Mesothelial cell of epicardium (in vitro differentiated cells): ENCODE results near the gene ALG14. TPM values are rescaled to one million over a fixed set of nuclear protein-coding genes. Genes with fewer than 3 reads are reported as not detected.

Source experiments
- DNase-seq, 2 experiments: peaks; one replicate each; pipeline ENCODE4 v3.0.0; 2021; ENCODE audit warnings: low spot score in 2 of 2; ENCODE audit not compliant: unreplicated experiment in 2 of 2
- H3K27ac Mint-ChIP-seq: 2 replicates; pipeline ENCODE4 v1.8.0; 2021; ENCODE audit warnings: mixed read lengths
- H3K27me3 Mint-ChIP-seq: 2 replicates; pipeline ENCODE4 v1.8.0; 2021; ENCODE audit warnings: low read depth, mixed read lengths
- H3K36me3 Mint-ChIP-seq: 2 replicates; pipeline ENCODE4 v1.8.0; 2021; ENCODE audit warnings: mixed read lengths
- H3K4me1 Mint-ChIP-seq: 2 replicates; pipeline ENCODE4 v1.8.0; 2021; ENCODE audit warnings: mixed read lengths
- H3K4me3 Mint-ChIP-seq: 2 replicates; pipeline ENCODE4 v1.8.0; 2021; ENCODE audit warnings: mild to moderate bottlenecking, moderate library complexity, mixed read lengths
- H3K9me3 Mint-ChIP-seq: 2 replicates; pipeline ENCODE4 v1.8.0; 2021; ENCODE audit warnings: mixed read lengths
- total RNA-seq: library from RNA; stranded (reverse); gene quantifications from 3 replicates; pipeline ENCODE4 v1.2.1, GENCODE V29; 2021
- TF ChIP-seq, protein P1 (sequence below): fragments of 200-600 bp; sonication (generic); IDR thresholded peaks from one replicate; pipeline ENCODE4 v1.5.0; 2021; ENCODE audit warnings: antibody characterized with exemption; ENCODE audit not compliant: unreplicated experiment

The ALG14 gene
- total RNA-seq = 3.8 to 5.3 TPM (median 5.0 TPM) in 3 replicates

DNA sequence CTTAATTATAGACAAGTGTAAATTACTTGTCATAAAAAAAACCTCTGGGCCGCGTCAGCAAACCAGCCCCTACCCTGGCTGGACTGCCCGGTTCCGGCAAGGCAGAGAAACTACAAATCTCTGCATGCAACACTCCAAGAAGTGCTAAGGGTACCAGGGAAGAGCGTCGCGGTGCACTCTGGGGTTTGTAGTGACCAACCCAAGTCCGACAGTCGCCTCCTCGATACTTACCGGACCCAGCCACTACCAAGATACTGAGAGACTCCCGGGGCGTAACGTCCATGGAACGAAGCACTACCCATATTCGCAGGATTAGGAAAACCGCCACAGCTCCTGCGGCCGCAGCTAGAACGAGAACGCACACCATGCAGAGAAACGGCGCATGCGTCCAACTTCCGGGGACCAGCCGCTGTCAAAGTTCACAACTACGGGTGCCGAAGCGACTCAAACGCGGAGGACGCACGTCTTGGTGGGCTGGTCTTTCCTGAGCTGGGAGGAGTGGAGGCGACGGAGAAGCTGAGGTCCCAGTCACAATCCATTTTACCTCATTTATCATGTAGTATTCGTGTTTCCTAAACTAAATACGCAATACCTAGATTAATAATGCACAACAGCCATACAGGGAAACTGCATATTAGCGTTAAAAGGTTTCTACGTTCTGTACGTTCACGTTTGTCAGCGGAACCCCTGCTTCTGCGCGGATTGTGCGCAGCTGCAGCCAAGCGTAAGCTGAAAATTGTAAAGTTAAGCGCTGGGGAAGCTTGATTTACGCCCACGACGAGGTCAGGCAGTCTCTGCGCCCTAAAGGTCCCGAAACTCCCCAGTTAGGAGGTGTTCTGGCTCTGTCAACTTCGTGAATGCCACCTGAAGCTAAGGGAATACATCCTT lies at the start of gene ALG14:
Gene ALG14, minus strand, starts transcription at position 420 of the 888 bp plus-strand sequence. Its CDS starts 53 bp downstream, at position 367.
- Mint-ChIP-seq H3K9me3 (no peaks in the 10 kb centered on the region), H3K27ac (peak within 1 kb of the TSS; percentile 98), H3K4me3 (peak within 1 kb of the TSS; percentile 97), H3K36me3 (peaks cover 2% of the 10 kb centered on the region), H3K4me1 (peaks cover 11% of the 10 kb centered on the region), H3K27me3 (no peaks in the 10 kb centered on the region)
- DNase-seq = peak; percentile 86 to 92
- TF ChIP-seq, protein P1, sequence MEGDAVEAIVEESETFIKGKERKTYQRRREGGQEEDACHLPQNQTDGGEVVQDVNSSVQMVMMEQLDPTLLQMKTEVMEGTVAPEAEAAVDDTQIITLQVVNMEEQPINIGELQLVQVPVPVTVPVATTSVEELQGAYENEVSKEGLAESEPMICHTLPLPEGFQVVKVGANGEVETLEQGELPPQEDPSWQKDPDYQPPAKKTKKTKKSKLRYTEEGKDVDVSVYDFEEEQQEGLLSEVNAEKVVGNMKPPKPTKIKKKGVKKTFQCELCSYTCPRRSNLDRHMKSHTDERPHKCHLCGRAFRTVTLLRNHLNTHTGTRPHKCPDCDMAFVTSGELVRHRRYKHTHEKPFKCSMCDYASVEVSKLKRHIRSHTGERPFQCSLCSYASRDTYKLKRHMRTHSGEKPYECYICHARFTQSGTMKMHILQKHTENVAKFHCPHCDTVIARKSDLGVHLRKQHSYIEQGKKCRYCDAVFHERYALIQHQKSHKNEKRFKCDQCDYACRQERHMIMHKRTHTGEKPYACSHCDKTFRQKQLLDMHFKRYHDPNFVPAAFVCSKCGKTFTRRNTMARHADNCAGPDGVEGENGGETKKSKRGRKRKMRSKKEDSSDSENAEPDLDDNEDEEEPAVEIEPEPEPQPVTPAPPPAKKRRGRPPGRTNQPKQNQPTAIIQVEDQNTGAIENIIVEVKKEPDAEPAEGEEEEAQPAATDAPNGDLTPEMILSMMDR = no peak

DNA sequence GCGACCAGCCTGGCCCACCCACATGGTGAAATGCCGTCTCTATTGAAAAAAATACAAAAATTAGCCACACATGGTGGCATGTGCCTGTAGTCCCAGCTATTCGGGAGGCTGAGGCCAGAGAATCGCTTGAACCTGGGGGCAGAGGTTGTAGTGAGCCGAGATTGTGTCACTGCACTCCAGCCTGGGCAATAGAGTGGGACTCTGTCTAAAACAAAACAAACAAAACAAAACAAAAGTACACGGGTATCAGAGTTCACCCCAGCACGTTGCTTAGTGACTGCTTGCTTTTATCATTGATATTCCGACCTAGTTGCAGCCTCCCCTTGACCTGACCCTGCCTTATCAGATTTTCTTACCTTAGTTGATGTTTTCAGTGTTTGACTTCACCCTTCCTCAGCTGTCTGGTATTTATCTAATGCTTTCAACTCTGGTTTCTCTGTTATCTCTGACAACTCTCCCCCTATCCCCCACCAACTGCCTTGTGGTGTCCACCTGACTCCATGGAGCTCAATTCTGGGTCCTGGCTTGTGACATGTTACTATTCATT lies 49.5 kb upstream of the ALG14 start:
- no peaks in the 10 kb centered on the region for H3K9me3 Mint-ChIP-seq
- H3K27me3 Mint-ChIP-seq = peaks cover 23% of the 10 kb centered on the region
- no peak overlapping the region for H3K4me3 Mint-ChIP-seq
- no peak overlapping the region for H3K27ac Mint-ChIP-seq
- DNase-seq = no peak
- H3K36me3 Mint-ChIP-seq = no peaks in the 10 kb centered on the region
- TF ChIP-seq, protein P1 = no peak
- H3K4me1 Mint-ChIP-seq = peaks cover 21% of the 10 kb centered on the region

- Mint-ChIP-seq H3K27ac (no peak overlapping the region), H3K4me3 (no peak overlapping the region), H3K36me3 (no peaks in the 10 kb centered on the region), H3K9me3 (no peaks in the 10 kb centered on the region), H3K27me3 (peaks cover 25% of the 10 kb centered on the region), H3K4me1 (peaks cover 33% of the 10 kb centered on the region)
- TF ChIP-seq, protein P1 = no peak
- no peak for DNase-seq
These were observed 46.5 kb upstream of the ALG14 start for GRCh38 chr1:95119273-95119672.

DNA sequence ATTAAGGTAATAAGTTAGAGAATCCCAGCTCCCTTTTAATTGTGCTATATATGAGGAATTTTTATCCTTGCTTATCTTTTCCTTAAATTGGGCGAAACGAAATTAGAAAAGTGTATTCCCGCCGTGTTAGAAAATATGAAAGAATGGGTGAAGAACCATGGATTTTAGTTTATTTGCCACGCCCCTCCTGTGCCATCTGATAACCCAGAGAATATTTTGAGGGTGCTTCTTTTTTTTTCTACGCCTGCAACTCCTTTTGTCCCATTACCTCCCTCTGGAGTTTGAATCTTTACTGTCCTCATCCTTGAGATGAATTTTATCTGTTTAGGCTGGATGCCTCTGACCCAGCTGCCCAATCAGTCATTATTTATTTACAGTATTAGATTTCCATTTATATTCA lies 46.0 kb upstream of the ALG14 start:
- TF ChIP-seq, protein P1 = no peak
- Mint-ChIP-seq H3K4me1 (peaks cover 33% of the 10 kb centered on the region), H3K4me3 (peak overlapping the region; percentile 81), H3K27ac (no peak overlapping the region), H3K36me3 (no peaks in the 10 kb centered on the region), H3K27me3 (peaks cover 25% of the 10 kb centered on the region), H3K9me3 (no peaks in the 10 kb centered on the region)
- no peak for DNase-seq

- peak overlapping the region; percentile 56 for H3K27ac Mint-ChIP-seq
- H3K4me1 Mint-ChIP-seq = peaks cover 33% of the 10 kb centered on the region
- H3K4me3 Mint-ChIP-seq = peak overlapping the region; percentile 81
- H3K27me3 Mint-ChIP-seq = peaks cover 25% of the 10 kb centered on the region
- H3K36me3 Mint-ChIP-seq = no peaks in the 10 kb centered on the region
- TF ChIP-seq, protein P1 = no peak
- no peaks in the 10 kb centered on the region for H3K9me3 Mint-ChIP-seq
- DNase-seq = no peak
These were observed 45.3 kb upstream of the ALG14 start for GRCh38 chr1:95118067-95118499.
